ENCODE data around the gene ATP9B.

DNA sequence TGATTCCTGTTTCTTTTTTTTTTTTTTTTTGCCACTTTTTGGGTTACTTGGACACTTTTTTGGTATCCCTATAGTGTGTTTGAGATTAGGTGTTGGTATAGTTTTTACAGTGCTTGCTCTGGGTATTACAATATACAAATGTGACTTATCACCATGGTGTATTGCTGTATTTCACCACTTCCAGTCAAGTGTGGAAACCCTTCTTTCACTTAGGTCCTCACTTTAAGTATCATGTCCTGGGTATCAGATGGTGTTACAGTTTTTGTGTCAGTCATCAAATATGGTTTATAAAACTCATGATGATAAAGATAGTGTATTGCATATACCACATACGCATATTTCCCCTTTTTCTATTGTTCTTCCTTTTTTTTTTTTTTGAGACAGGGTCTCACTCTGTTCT, 1.8 kb downstream of the ATP9B start:
- TF ChIP-seq, protein P1, sequence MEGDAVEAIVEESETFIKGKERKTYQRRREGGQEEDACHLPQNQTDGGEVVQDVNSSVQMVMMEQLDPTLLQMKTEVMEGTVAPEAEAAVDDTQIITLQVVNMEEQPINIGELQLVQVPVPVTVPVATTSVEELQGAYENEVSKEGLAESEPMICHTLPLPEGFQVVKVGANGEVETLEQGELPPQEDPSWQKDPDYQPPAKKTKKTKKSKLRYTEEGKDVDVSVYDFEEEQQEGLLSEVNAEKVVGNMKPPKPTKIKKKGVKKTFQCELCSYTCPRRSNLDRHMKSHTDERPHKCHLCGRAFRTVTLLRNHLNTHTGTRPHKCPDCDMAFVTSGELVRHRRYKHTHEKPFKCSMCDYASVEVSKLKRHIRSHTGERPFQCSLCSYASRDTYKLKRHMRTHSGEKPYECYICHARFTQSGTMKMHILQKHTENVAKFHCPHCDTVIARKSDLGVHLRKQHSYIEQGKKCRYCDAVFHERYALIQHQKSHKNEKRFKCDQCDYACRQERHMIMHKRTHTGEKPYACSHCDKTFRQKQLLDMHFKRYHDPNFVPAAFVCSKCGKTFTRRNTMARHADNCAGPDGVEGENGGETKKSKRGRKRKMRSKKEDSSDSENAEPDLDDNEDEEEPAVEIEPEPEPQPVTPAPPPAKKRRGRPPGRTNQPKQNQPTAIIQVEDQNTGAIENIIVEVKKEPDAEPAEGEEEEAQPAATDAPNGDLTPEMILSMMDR (IDR thresholded peaks at IDR 0.05; ENCODE audit: low read length): no peak
- no peak for TF ChIP-seq EZH2 (optimal IDR thresholded peaks at IDR 0.05; ENCODE audit: low read depth, low read length)

Data from MM.1S (cell line).